Astrocyte of the spinal cord (primary cell): ENCODE data around the gene VPS11.

Source experiments
- DNase-seq: peaks from one replicate; pipeline ENCODE4 v3.0.0; 2011; ENCODE audit warnings: low read depth, low spot score
- H3K4me3 ChIP-seq: 2 replicates; pipeline ENCODE4 v1.5.1; 2011; ENCODE audit warnings: low read depth, mild to moderate bottlenecking, low read length, moderate library complexity
- in situ Hi-C: cut with HindIII; loops from 2 replicates; pipeline ENCODE4 v1.10.0; 2017; ENCODE audit warnings: low sequenced_read_pairs
- TF ChIP-seq, protein P1 (sequence below): IDR thresholded peaks from 2 replicates; pipeline ENCODE4 v1.5.1; 2012; ENCODE audit warnings: low read depth, mild to moderate bottlenecking, low read length, inconsistent platforms

The VPS11 gene

GRCh38 chr11:119088406-119088805 is 20.8 kb downstream of the VPS11 start:
- DNase-seq = no peak
- H3K4me3 ChIP-seq = no peak overlapping the region
- in situ Hi-C loops = no loop called here
- TF ChIP-seq, protein P1, sequence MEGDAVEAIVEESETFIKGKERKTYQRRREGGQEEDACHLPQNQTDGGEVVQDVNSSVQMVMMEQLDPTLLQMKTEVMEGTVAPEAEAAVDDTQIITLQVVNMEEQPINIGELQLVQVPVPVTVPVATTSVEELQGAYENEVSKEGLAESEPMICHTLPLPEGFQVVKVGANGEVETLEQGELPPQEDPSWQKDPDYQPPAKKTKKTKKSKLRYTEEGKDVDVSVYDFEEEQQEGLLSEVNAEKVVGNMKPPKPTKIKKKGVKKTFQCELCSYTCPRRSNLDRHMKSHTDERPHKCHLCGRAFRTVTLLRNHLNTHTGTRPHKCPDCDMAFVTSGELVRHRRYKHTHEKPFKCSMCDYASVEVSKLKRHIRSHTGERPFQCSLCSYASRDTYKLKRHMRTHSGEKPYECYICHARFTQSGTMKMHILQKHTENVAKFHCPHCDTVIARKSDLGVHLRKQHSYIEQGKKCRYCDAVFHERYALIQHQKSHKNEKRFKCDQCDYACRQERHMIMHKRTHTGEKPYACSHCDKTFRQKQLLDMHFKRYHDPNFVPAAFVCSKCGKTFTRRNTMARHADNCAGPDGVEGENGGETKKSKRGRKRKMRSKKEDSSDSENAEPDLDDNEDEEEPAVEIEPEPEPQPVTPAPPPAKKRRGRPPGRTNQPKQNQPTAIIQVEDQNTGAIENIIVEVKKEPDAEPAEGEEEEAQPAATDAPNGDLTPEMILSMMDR = no peak

GRCh38 chr11:119089319-119089718 is 21.7 kb downstream of the VPS11 start:
- in situ Hi-C loops = no loop called here
- TF ChIP-seq, protein P1 = no peak
- no peak for DNase-seq
- no peak overlapping the region for H3K4me3 ChIP-seq

- no peak for DNase-seq
- in situ Hi-C loops = no loop called here
- TF ChIP-seq, protein P1 = no peak
- no peak overlapping the region for H3K4me3 ChIP-seq
Observed at GRCh38 chr11:119091178-119091577, 23.6 kb downstream of the VPS11 start.

- DNase-seq = no peak
- TF ChIP-seq, protein P1 = no peak
- H3K4me3 ChIP-seq = peak overlapping the region; percentile 62
- in situ Hi-C loops = no loop called here
Observed at GRCh38 chr11:119091966-119092879, 24.6 kb downstream of the VPS11 start.

- TF ChIP-seq, protein P1 = no peak
- peak; percentile 56 for DNase-seq
- in situ Hi-C loops = no loop called here
- peak overlapping the region; percentile 62 for H3K4me3 ChIP-seq
Observed at GRCh38 chr11:119092880-119093842, 25.5 kb downstream of the VPS11 start.
